Caco-2 (cell line): ENCODE data around the gene CHST7. TPM values are rescaled to one million over a fixed set of nuclear protein-coding genes. Genes with fewer than 3 reads are reported as not detected.

Experiments used
- BruUV-seq: library from RNA; stranded (reverse); fragments of 400-500 nt; replicated peaks from 2 replicates; lab custom pipeline; 2021; lab: Mats Ljungman, UMichigan
- CTCF ChIA-PET: fragments of 300-600 bp; sonication (Branson Sonifier 250); formaldehyde crosslinking; loops from one replicate; lab custom pipeline; 2022; ENCODE audit warnings: antibody characterized with exemption; lab: Charles Lee
- POLR2A ChIA-PET: fragments of 300-600 bp; sonication (Branson Sonifier 250); formaldehyde crosslinking; loops from one replicate; lab custom pipeline; 2022; ENCODE audit warnings: antibody characterized with exemption; lab: Charles Lee
- DNase-seq, 2 experiments: peaks; one replicate each; pipeline versions ENCODE4 v3.0.0 to v3.0.0-alpha.2; 2020 to 2022
- H3K27me3 ChIP-seq: replicated peaks from 2 replicates; pipeline ENCODE4 v1.6.0; 2011; ENCODE audit warnings: low read length; ENCODE audit not compliant: control insufficient read depth, insufficient read depth
- H3K36me3 ChIP-seq: 2 replicates; pipeline ENCODE4 v1.5.1; 2011; ENCODE audit warnings: low read length; ENCODE audit not compliant: control insufficient read depth, insufficient read depth
- H3K4me1 ChIP-seq: fragments of 250-450 bp; sonication (Bioruptor Pico); 2 replicates; pipeline ENCODE4 v1.5.1; 2020; ENCODE audit warnings: mild to moderate bottlenecking
- H3K4me3 ChIP-seq: 2 replicates; pipeline ENCODE4 v1.5.1; 2011; ENCODE audit warnings: low read depth, mild to moderate bottlenecking, control low read depth, low read length
- H3K9me3 ChIP-seq: fragments of 250-450 bp; sonication (Bioruptor Pico); 2 replicates; pipeline ENCODE4 v1.5.1; 2020; ENCODE audit warnings: mild to moderate bottlenecking, moderate library complexity
- H3K27ac Mint-ChIP-seq: one replicate; pipeline ENCODE4 v1.8.0; 2022; ENCODE audit warnings: mixed read lengths; ENCODE audit not compliant: unreplicated experiment
- H3K27me3 Mint-ChIP-seq: one replicate; pipeline ENCODE4 v1.8.0; 2022; ENCODE audit warnings: mixed read lengths; ENCODE audit not compliant: insufficient read depth, unreplicated experiment
- H3K36me3 Mint-ChIP-seq: one replicate; pipeline ENCODE4 v1.8.0; 2022; ENCODE audit warnings: mild to moderate bottlenecking, mixed read lengths; ENCODE audit not compliant: insufficient read depth, unreplicated experiment
- H3K4me1 Mint-ChIP-seq: one replicate; pipeline ENCODE4 v1.8.0; 2022; ENCODE audit warnings: low read depth, mixed read lengths; ENCODE audit not compliant: unreplicated experiment
- H3K4me3 Mint-ChIP-seq: one replicate; pipeline ENCODE4 v1.8.0; 2022; ENCODE audit warnings: mild to moderate bottlenecking, moderate library complexity, mixed read lengths; ENCODE audit not compliant: unreplicated experiment
- H3K9me3 Mint-ChIP-seq: one replicate; pipeline ENCODE4 v1.8.0; 2022; ENCODE audit warnings: mixed read lengths; ENCODE audit not compliant: unreplicated experiment
- CTCF ChIP-seq, 2 experiments: fragments of 200-600 bp in 1 of 2; IDR thresholded peaks; 1 replicate in 1 of 2; 2 replicates in 1 of 2; pipeline versions ENCODE4 v1.5.1 to v1.8.0; 2011 to 2022; ENCODE audit warnings: antibody characterized with exemption in 1 of 2, control low read depth in 1 of 2, inconsistent platforms in 1 of 2, low read depth in 1 of 2, low read length in 1 of 2, mild to moderate bottlenecking in 1 of 2, moderate library complexity in 1 of 2; ENCODE audit not compliant: insufficient read depth in 1 of 2, severe bottlenecking in 1 of 2, unreplicated experiment in 1 of 2
- intact Hi-C: fragments of 100-400 bp; cut with micrococcal nuclease; formaldehyde crosslinking; loops from one replicate; pipeline ENCODE4 v1.10.0; 2022; ENCODE audit not compliant: unreplicated experiment
- total RNA-seq: library from RNA; stranded (reverse); gene quantifications from 2 replicates; pipeline ENCODE4 v1.2.3, GENCODE V29; 2022

The CHST7 gene
- total RNA-seq, 1 experiment from 2014 or later: 2.4 TPM

- Histone ChIP-seq H3K36me3 (no peaks in the 10 kb centered on the region), H3K9me3 (no peaks in the 10 kb centered on the region), H3K4me3 (no peak overlapping the region), H3K27me3 (no peaks in the 10 kb centered on the region), H3K4me1 (no peaks in the 10 kb centered on the region)
- Mint-ChIP-seq H3K36me3 (peaks cover 20% of the 10 kb centered on the region), H3K9me3 (no peaks in the 10 kb centered on the region), H3K27ac (no peak overlapping the region), H3K4me3 (no peak overlapping the region), H3K27me3 (no peaks in the 10 kb centered on the region), H3K4me1 (no peaks in the 10 kb centered on the region)
- no peak for TF ChIP-seq CTCF (IDR thresholded peaks at IDR 0.05; ENCODE audit: insufficient read depth in 1 of 2, low read depth in 1 of 2, low read length in 1 of 2, severe bottlenecking in 1 of 2, unreplicated experiment in 1 of 2)
- ChIA-PET POLR2A (no interaction called here), CTCF (no interaction called here)
- intact Hi-C loops: no loop called here
- BruUV-seq: no TSS peak
- no peak for DNase-seq
Observed at GRCh38 chrX:46617906-46618305, 44.3 kb downstream of the CHST7 start.

GRCh38 chrX:46618947-46619346, 45.4 kb downstream of the CHST7 start:
- Histone ChIP-seq H3K4me3 (no peak overlapping the region), H3K4me1 (no peaks in the 10 kb centered on the region), H3K27me3 (no peaks in the 10 kb centered on the region), H3K9me3 (no peaks in the 10 kb centered on the region), H3K36me3 (no peaks in the 10 kb centered on the region)
- Mint-ChIP-seq H3K27ac (no peak overlapping the region), H3K27me3 (no peaks in the 10 kb centered on the region), H3K4me3 (no peak overlapping the region), H3K36me3 (peaks cover 20% of the 10 kb centered on the region), H3K4me1 (no peaks in the 10 kb centered on the region), H3K9me3 (no peaks in the 10 kb centered on the region)
- DNase-seq: no peak
- ChIA-PET POLR2A (no interaction called here), CTCF (no interaction called here)
- no TSS peak for BruUV-seq
- intact Hi-C loops: no loop called here
- no peak for TF ChIP-seq CTCF (IDR thresholded peaks at IDR 0.05; ENCODE audit: insufficient read depth in 1 of 2, low read depth in 1 of 2, low read length in 1 of 2, severe bottlenecking in 1 of 2, unreplicated experiment in 1 of 2)

GRCh38 chrX:46620505-46620904, 46.9 kb downstream of the CHST7 start:
- Histone ChIP-seq H3K27me3 (no peaks in the 10 kb centered on the region), H3K4me3 (no peak overlapping the region), H3K4me1 (no peaks in the 10 kb centered on the region), H3K36me3 (no peaks in the 10 kb centered on the region), H3K9me3 (no peaks in the 10 kb centered on the region)
- CTCF ChIA-PET: no interaction called here
- TF ChIP-seq CTCF (IDR thresholded peaks at IDR 0.05; ENCODE audit: insufficient read depth in 1 of 2, low read depth in 1 of 2, low read length in 1 of 2, severe bottlenecking in 1 of 2, unreplicated experiment in 1 of 2): no peak
- BruUV-seq: no TSS peak
- intact Hi-C loops: no loop called here
- Mint-ChIP-seq H3K27me3 (no peaks in the 10 kb centered on the region), H3K4me1 (no peaks in the 10 kb centered on the region), H3K4me3 (no peak overlapping the region), H3K9me3 (no peaks in the 10 kb centered on the region), H3K36me3 (peaks cover 20% of the 10 kb centered on the region), H3K27ac (no peak overlapping the region)
- DNase-seq: no peak
- POLR2A ChIA-PET: no interaction called here
